Measurements from ENCODE around the gene LCOR.

DNA sequence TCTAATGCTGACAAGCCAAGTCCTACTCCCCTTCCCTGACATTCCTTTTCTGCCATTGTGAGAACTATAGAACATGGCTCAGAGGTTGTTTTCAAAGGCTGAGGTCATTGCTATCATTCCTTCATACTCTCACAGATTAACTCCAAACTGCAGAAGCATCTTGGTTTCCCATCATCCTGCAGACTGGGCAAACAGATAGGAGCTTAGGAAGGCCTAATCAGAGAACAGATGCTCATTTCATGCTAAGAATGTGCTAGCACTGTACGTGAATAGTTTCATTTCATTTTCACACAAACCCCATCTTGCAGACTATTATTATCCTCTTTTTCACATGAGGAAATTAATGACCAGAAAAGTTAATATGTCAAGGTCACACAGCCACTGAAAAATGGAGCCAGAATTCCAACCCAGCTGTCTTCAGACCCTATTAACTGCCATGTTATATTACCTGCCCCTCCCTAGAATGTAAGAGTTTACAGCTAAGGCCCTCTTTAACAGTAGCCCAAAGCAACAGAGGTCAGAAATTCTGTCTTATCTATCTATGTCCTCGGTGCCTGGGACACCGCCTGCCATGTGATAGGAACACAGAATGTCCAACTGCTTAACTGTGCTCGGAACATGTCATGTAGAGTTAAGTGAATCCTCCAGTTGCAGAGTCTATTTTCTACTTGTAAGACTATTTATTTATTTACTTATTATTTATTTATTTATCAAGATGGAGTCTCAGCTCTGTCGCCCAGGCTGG is 2.9 kb upstream of the LCOR start:
- TF ChIP-seq, protein P1, sequence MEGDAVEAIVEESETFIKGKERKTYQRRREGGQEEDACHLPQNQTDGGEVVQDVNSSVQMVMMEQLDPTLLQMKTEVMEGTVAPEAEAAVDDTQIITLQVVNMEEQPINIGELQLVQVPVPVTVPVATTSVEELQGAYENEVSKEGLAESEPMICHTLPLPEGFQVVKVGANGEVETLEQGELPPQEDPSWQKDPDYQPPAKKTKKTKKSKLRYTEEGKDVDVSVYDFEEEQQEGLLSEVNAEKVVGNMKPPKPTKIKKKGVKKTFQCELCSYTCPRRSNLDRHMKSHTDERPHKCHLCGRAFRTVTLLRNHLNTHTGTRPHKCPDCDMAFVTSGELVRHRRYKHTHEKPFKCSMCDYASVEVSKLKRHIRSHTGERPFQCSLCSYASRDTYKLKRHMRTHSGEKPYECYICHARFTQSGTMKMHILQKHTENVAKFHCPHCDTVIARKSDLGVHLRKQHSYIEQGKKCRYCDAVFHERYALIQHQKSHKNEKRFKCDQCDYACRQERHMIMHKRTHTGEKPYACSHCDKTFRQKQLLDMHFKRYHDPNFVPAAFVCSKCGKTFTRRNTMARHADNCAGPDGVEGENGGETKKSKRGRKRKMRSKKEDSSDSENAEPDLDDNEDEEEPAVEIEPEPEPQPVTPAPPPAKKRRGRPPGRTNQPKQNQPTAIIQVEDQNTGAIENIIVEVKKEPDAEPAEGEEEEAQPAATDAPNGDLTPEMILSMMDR (IDR thresholded peaks at IDR 0.05) = no peak
- TF ChIP-seq POLR2A (IDR thresholded peaks at IDR 0.05) = no peak

Measured in suprapubic skin (tissue), 3 donors.